ENCODE measurements around the gene GGA3. TPM values are rescaled to one million over a fixed set of nuclear protein-coding genes. Genes with fewer than 3 reads are reported as not detected.

Gene GGA3
- total and polyA plus RNA-seq, 11 donors: 13.0 to 31.0 (median 22.4) TPM

DNA sequence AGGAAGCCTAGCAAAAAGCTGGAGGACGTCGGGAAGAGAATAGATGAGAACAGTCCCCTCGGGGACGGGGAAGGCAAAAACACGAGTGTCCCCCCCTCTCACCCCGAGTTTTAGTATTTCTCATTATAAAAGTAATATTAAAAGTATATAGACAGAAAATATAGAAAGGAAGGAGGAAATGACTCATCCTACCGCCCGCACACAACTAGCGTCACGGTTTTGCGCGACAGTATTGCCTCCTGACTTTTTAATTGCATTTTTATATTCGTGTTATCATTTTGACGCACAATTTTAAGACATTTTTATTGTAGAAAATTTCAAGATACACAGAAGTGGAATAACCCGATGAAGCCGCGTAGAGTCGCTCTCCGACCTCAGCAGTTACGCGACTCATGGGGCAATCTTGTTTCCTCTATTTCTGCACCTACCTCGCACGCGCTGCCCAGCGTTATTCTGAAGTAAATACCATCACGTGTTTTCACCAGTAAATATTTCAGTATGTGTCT, 28.5 kb upstream of the GGA3 start:
- WGBS, 4 donors: 4 to 13% (median 7%) methylated on average over 26 of the region's 26 CpGs
- intact Hi-C loops (cut with DNase I): loop anchor here in 3 of 10 donors (1.0 to 10.0 kb wide), 3 partner anchors 114 to 225 kb away; partner anchors contain the start of genes CASKIN2 (in 1 of the 3), GRB2 (in 1 of the 3) and TSEN54 (in 1 of the 3)
- H3K4me3 ChIP-seq: peak overlapping the region; percentile 57 to 96 (median 78)
- no peaks in the 10 kb centered on the region for H3K27me3 ChIP-seq
- peaks cover 0 to 49% (median 4%) of the 10 kb centered on the region in 12 donors for H3K4me1 ChIP-seq
- TF ChIP-seq, protein P1, sequence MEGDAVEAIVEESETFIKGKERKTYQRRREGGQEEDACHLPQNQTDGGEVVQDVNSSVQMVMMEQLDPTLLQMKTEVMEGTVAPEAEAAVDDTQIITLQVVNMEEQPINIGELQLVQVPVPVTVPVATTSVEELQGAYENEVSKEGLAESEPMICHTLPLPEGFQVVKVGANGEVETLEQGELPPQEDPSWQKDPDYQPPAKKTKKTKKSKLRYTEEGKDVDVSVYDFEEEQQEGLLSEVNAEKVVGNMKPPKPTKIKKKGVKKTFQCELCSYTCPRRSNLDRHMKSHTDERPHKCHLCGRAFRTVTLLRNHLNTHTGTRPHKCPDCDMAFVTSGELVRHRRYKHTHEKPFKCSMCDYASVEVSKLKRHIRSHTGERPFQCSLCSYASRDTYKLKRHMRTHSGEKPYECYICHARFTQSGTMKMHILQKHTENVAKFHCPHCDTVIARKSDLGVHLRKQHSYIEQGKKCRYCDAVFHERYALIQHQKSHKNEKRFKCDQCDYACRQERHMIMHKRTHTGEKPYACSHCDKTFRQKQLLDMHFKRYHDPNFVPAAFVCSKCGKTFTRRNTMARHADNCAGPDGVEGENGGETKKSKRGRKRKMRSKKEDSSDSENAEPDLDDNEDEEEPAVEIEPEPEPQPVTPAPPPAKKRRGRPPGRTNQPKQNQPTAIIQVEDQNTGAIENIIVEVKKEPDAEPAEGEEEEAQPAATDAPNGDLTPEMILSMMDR (IDR thresholded peaks at IDR 0.05): peak in 5 of 12 donors; percentile 3 to 21 (median 11)
- TF ChIP-seq POLR2A (IDR thresholded peaks at IDR 0.05): no peak
- H3K27ac ChIP-seq: peak overlapping the region; percentile 72 to 95 (median 89)
- H3K9me3 ChIP-seq: no peaks in the 10 kb centered on the region
- peak in 3 of 4 donors; percentile 21 to 39 (median 34) for ATAC-seq
- H3K36me3 ChIP-seq: peaks cover 0 to 17% (median 11%) of the 10 kb centered on the region in 9 donors
- DNase-seq: peak in 3 of 5 donors; percentile 46 to 68 (median 59)

DNA sequence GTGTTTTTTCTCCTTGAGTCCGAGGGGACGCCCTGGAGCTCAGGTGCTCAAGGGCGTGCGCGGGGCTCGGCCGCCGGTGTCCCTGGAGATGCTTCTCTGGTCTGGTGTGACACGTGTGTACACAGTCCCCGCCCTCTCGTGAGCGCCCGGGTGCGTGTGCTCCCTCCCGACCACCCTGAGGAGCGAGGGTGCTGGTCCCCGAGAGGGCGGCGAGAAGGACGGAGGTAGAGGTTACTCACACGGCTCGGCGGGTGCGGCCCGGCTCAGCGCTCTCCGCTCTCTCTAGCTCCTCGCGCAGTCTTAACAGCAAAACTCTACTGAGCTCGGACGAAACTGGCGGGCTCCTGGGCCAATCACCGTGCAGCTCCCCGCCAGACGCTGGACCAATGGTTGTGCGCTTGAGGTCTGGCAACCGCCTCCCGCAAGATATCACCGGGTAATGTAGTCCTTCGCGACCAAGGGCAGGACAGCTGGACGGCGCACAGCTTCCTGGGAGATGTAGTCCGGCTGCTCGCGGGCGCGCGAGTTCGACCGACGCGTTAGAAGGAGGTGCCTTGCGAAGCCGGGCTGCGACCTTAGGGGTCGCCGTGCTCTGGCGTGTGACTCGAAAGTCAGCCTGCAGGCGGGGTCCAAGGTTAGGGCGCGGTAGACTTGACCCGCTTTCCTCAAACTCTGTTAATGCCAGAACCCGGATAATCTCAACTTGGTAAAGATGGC, 27.9 kb upstream of the GGA3 start, which contains the start of gene SLC25A19:
Gene SLC25A19, minus strand, starts transcription at position 319 of the 717 bp plus-strand sequence. CDS start 2,669 bp downstream, outside the sequence.
- peak within 1 kb of the TSS; percentile 57 to 96 (median 78) for H3K4me3 ChIP-seq
- peak within 1 kb of the TSS; percentile 72 to 95 (median 89) for H3K27ac ChIP-seq
- peak; percentile 75 to 99 for TF ChIP-seq POLR2A (IDR thresholded peaks at IDR 0.05)
- TF ChIP-seq, protein P1 (IDR thresholded peaks at IDR 0.05): peak in 5 of 12 donors; percentile 13 to 42 (median 30)
- 0 to 2% (median 0%) methylated on average over 30 to 65 of the region's 65 CpGs for WGBS, 4 donors
- ATAC-seq: peak; percentile 99 to 100 (median 99)
- peaks cover 0 to 20% (median 11%) of the 10 kb centered on the region in 9 donors for H3K36me3 ChIP-seq
- H3K9me3 ChIP-seq: no peaks in the 10 kb centered on the region
- peaks cover 0 to 43% (median 4%) of the 10 kb centered on the region in 12 donors for H3K4me1 ChIP-seq
- intact Hi-C loops (cut with DNase I): loop anchor here in 3 of 10 donors (1.0 to 10.0 kb wide), 3 partner anchors 115 to 226 kb away; partner anchors contain the start of genes CASKIN2 (in 1 of the 3), GRB2 (in 1 of the 3) and TSEN54 (in 1 of the 3)
- H3K27me3 ChIP-seq: no peaks in the 10 kb centered on the region
- DNase-seq: peak; percentile 98 to 99 (median 99)

DNA sequence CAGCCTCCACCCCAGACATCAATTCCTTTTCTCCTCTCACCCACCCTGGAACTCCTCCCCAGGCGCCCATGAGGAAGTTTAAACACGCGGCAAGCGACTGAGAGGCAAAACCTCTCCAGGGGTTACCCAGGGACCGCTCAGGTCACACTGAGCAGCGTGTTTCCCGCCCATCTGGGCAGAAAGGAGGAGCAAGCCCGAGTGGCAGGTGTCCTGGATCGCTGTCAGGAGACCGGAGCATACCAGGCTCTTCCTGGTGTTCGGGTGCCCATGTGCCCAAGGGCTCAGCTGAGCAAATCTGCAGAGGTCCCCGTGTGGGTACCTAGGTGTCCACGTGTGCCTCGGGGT, 27.3 kb upstream of the GGA3 start:
- peaks cover 0 to 37% (median 4%) of the 10 kb centered on the region in 12 donors for H3K4me1 ChIP-seq
- H3K36me3 ChIP-seq: peaks cover 0 to 23% (median 11%) of the 10 kb centered on the region in 9 donors
- ATAC-seq: peak in 3 of 4 donors; percentile 5 to 20 (median 14)
- H3K4me3 ChIP-seq: peak overlapping the region; percentile 57 to 96 (median 78)
- peak in 2 of 5 donors; percentile 32 to 54 for DNase-seq
- peak overlapping the region in 11 of 12 donors; percentile 64 to 95 (median 88) for H3K27ac ChIP-seq
- intact Hi-C loops (cut with DNase I): loop anchor here in 3 of 10 donors (1.0 to 10.0 kb wide), 3 partner anchors 116 to 226 kb away; partner anchors contain the start of genes CASKIN2 (in 1 of the 3), GRB2 (in 1 of the 3) and TSEN54 (in 1 of the 3)
- 0 to 1% (median 1%) methylated on average over 7 to 14 of the region's 14 CpGs for WGBS, 4 donors
- no peak for TF ChIP-seq POLR2A (IDR thresholded peaks at IDR 0.05)
- TF ChIP-seq, protein P1 (IDR thresholded peaks at IDR 0.05): no peak
- no peaks in the 10 kb centered on the region for H3K9me3 ChIP-seq
- no peaks in the 10 kb centered on the region for H3K27me3 ChIP-seq

Measured in heart left ventricle (tissue), 16 donors.